IMR-90 (cell line): ENCODE measurements around the gene REXO1. TPM values are rescaled to one million over a fixed set of nuclear protein-coding genes. Genes with fewer than 3 reads are reported as not detected.

Experiments used
- ATAC-seq: fragments of 200-7000 bp; cut with Tn5 transposase; 2 replicates; pipeline ENCODE4 v1.9.1; 2020; ENCODE audit warnings: low read depth, mild to moderate bottlenecking, moderate library complexity
- BruUV-seq: library from RNA; stranded (reverse); fragments of 400-500 nt; replicated peaks from 2 replicates; lab custom pipeline; 2021; lab: Mats Ljungman, UMichigan
- CTCF ChIA-PET: fragments of 300-600 bp; formaldehyde crosslinking; extraction: SDS; loops from one replicate; lab custom pipeline; 2021; ENCODE audit warnings: antibody characterized with exemption; lab: Yijun Ruan, JAX
- POLR2A ChIA-PET: fragments of 300-600 bp; sonication (Branson Sonifier 250); formaldehyde crosslinking; loops from one replicate; lab custom pipeline; 2022; ENCODE audit warnings: antibody characterized with exemption; ENCODE audit not compliant: unreplicated experiment; lab: Charles Lee
- DNase-seq: peaks from one replicate; pipeline ENCODE4 v3.0.0; 2013
- H2AFZ ChIP-seq: replicated peaks from 2 replicates; pipeline ENCODE3; 2013; ENCODE audit warnings: low read length, mild to moderate bottlenecking; ENCODE audit not compliant: poor library complexity
- H2AK5ac ChIP-seq: 2 replicates; pipeline ENCODE4 v1.6.1; 2013; ENCODE audit warnings: low read depth, low read length, inconsistent platforms
- H2AK9ac ChIP-seq: replicated peaks from 2 replicates; pipeline ENCODE3; 2013; ENCODE audit warnings: mild to moderate bottlenecking, low read depth, low read length, moderate library complexity; ENCODE audit not compliant: poor library complexity
- H2BK120ac ChIP-seq: 2 replicates; pipeline ENCODE4 v1.6.1; 2013; ENCODE audit warnings: low read depth, low read length, inconsistent platforms
- H2BK15ac ChIP-seq: 3 replicates; pipeline ENCODE4 v1.6.1; 2013; ENCODE audit warnings: low read depth, low read length, inconsistent platforms
- H2BK20ac ChIP-seq: 2 replicates; pipeline ENCODE4 v1.6.1; 2013; ENCODE audit warnings: low read depth, mild to moderate bottlenecking, inconsistent platforms, low read length, moderate library complexity
- H2BK5ac ChIP-seq: 2 replicates; pipeline ENCODE4 v1.6.1; 2013; ENCODE audit warnings: mild to moderate bottlenecking, low read depth, low read length, inconsistent platforms; ENCODE audit not compliant: poor library complexity, severe bottlenecking
- H3K14ac ChIP-seq: replicated peaks from 2 replicates; pipeline ENCODE4 v1.6.1; 2013; ENCODE audit warnings: low read depth, low read length, inconsistent platforms
- H3K18ac ChIP-seq: 2 replicates; pipeline ENCODE4 v1.6.1; 2013; ENCODE audit warnings: low read depth, low read length, control low read depth
- H3K23ac ChIP-seq: 2 replicates; pipeline ENCODE4 v1.6.1; 2013; ENCODE audit warnings: low read depth, low read length, inconsistent platforms
- H3K27ac ChIP-seq: 2 replicates; pipeline ENCODE4 v1.5.1; 2013; ENCODE audit warnings: mild to moderate bottlenecking, control low read depth, low read length; ENCODE audit not compliant: insufficient read depth
- H3K27me3 ChIP-seq: 2 replicates; pipeline ENCODE4 v1.6.1; 2013; ENCODE audit warnings: low read length; ENCODE audit not compliant: control insufficient read depth, insufficient read depth
- H3K36me3 ChIP-seq: 2 replicates; pipeline ENCODE4 v1.6.1; 2013; ENCODE audit warnings: low read length, mixed read lengths; ENCODE audit not compliant: control insufficient read depth, insufficient read depth
- H3K4ac ChIP-seq: 2 replicates; pipeline ENCODE4 v1.6.1; 2013; ENCODE audit warnings: low read depth, low read length, inconsistent platforms
- H3K4me1 ChIP-seq: 2 replicates; pipeline ENCODE4 v1.6.1; 2013; ENCODE audit warnings: low read length, mixed read lengths; ENCODE audit not compliant: control insufficient read depth, insufficient read depth
- H3K4me2 ChIP-seq: 2 replicates; pipeline ENCODE4 v1.6.1; 2013; ENCODE audit warnings: low read depth, mild to moderate bottlenecking, control low read depth, low read length, moderate library complexity
- H3K4me3 ChIP-seq: 2 replicates; pipeline ENCODE4 v1.5.1; 2013; ENCODE audit warnings: low read depth, mild to moderate bottlenecking, control low read depth, low read length, moderate library complexity; ENCODE audit not compliant: insufficient read depth
- H3K56ac ChIP-seq: 2 replicates; pipeline ENCODE4 v1.6.1; 2013; ENCODE audit warnings: low read length, inconsistent platforms; ENCODE audit not compliant: insufficient read depth; ENCODE audit errors: extremely low read depth
- H3K79me1 ChIP-seq, 2 experiments: 2 replicates each; pipeline ENCODE4 v1.6.1; 2013; ENCODE audit warnings: low read length in 2 of 2, inconsistent platforms in 1 of 2, low read depth in 1 of 2
- H3K9ac ChIP-seq: 2 replicates; pipeline ENCODE4 v1.6.1; 2013; ENCODE audit warnings: low read depth, low read length, control low read depth
- H3K9me1 ChIP-seq: 2 replicates; pipeline ENCODE4 v1.6.1; 2013; ENCODE audit warnings: low read length, inconsistent platforms; ENCODE audit not compliant: insufficient read depth
- H3K9me3 ChIP-seq: 2 replicates; pipeline ENCODE4 v1.6.1; 2013; ENCODE audit warnings: low read length; ENCODE audit not compliant: control insufficient read depth, insufficient read depth
- H4K20me1 ChIP-seq: 2 replicates; pipeline ENCODE4 v1.6.1; 2013; ENCODE audit warnings: low read length, inconsistent platforms; ENCODE audit not compliant: insufficient read depth
- H4K5ac ChIP-seq: 2 replicates; pipeline ENCODE4 v1.6.1; 2013; ENCODE audit warnings: mild to moderate bottlenecking, low read depth, low read length, control low read depth
- H4K8ac ChIP-seq, 2 experiments: 2 replicates each; pipeline ENCODE4 v1.6.1; 2013; ENCODE audit warnings: low read depth in 2 of 2, low read length in 2 of 2, control low read depth in 1 of 2, inconsistent platforms in 1 of 2
- H4K91ac ChIP-seq: 2 replicates; pipeline ENCODE4 v1.6.1; 2013; ENCODE audit warnings: low read depth, low read length, inconsistent platforms; ENCODE audit not compliant: insufficient read depth
- CEBPB ChIP-seq: IDR thresholded peaks from 2 replicates; pipeline ENCODE4 v1.6.1; 2012; ENCODE audit warnings: low read depth, low read length, improper control_type of control experiment
- CTCF ChIP-seq: conservative IDR thresholded peaks from 2 replicates; pipeline ENCODE4 v1.5.1; 2012; ENCODE audit warnings: mild to moderate bottlenecking, low read depth, low read length, improper control_type of control experiment
- ELK1 ChIP-seq: fragments of 150-350 bp; IDR thresholded peaks from 2 replicates; pipeline ENCODE4 v1.6.1; 2016; ENCODE audit warnings: low read depth, mild to moderate bottlenecking, low read length, moderate library complexity, borderline replicate concordance
- MAZ ChIP-seq: IDR thresholded peaks from 2 replicates; pipeline ENCODE4 v1.6.1; 2012; ENCODE audit warnings: low read depth, mild to moderate bottlenecking, low read length, improper control_type of control experiment, moderate library complexity, borderline replicate concordance
- POLR2A ChIP-seq: IDR thresholded peaks from 2 replicates; pipeline ENCODE4 v1.6.1; 2012; ENCODE audit warnings: mild to moderate bottlenecking, low read depth, low read length
- WGBS, 2 experiments: methylation state at CpG; one replicate each; pipeline versions ENCODE4 v1.1.5 to v1.1.7; 2013; ENCODE audit warnings: missing lambda C conversion rate in 2 of 2; ENCODE audit not compliant: insufficient read length in 1 of 2; ENCODE audit errors: extremely low coverage in 2 of 2; 5-methylcytosine and 5-hydroxymethylcytosine counted together
- dilution Hi-C: fragments of 300-500 bp; cut with HindIII; formaldehyde crosslinking; loops from one replicate; pipeline ENCODE4 v1.14.3; 2018; ENCODE audit warnings: low sequenced_read_pairs; ENCODE audit not compliant: unreplicated experiment
- in situ Hi-C: fragments of 300-500 bp; cut with MboI; formaldehyde crosslinking; loops from 3 replicates; pipeline ENCODE4 v1.14.3; 2019; ENCODE audit warnings: low sequenced_read_pairs, inconsistent platforms, mixed read lengths
- intact Hi-C: fragments of 100-400 bp; cut with micrococcal nuclease; formaldehyde crosslinking; loops from 2 replicates; pipeline ENCODE4 v1.10.0; 2022
- polyA plus RNA-seq, 3 experiments: library from polyadenylated mRNA; depleted of rRNA; stranded (reverse); fragments of >200 nt; gene quantifications; 2 replicates each; pipeline ENCODE4 v1.2.3, GENCODE V29; 2012; ENCODE audit warnings: low replicate concordance in 1 of 3
- total RNA-seq: library from RNA; depleted of rRNA; stranded (reverse); fragments of >200 nt; gene quantifications from 2 replicates; pipeline ENCODE4 v1.2.3, GENCODE V29; 2012

Gene REXO1
- total and polyA plus RNA-seq, 2 of the 4 experiments (the other 2 are of a cell fraction) = 1.4 to 63.7 TPM

GRCh38 chr19:1829958-1830357 is 18.3 kb downstream of the REXO1 start:
- Histone ChIP-seq H2BK20ac (no peak overlapping the region), H2BK120ac (no peak overlapping the region), H3K4me1 (peaks cover 4% of the 10 kb centered on the region; the same call in 1 of the 2 replicates), H2AFZ (no peak overlapping the region), H3K36me3 (peaks cover 10% of the 10 kb centered on the region; the same call in 1 of the 2 replicates), H3K18ac (no peak overlapping the region), H3K27ac (no peak overlapping the region), H4K8ac (no peak overlapping the region), H3K56ac (no peak overlapping the region), H4K5ac (no peak overlapping the region), H2AK9ac (no peak overlapping the region), H3K4ac (no peak overlapping the region), H3K9me3 (no peaks in the 10 kb centered on the region), H2AK5ac (no peak overlapping the region), H2BK5ac (no peak overlapping the region), H3K4me3 (no peak overlapping the region), H3K9me1 (no peaks in the 10 kb centered on the region), H3K27me3 (no peaks in the 10 kb centered on the region), H3K23ac (no peak overlapping the region), H2BK15ac (no peak overlapping the region), H3K4me2 (no peak overlapping the region), H4K20me1 (peaks cover 59% of the 10 kb centered on the region), H3K14ac (no peak overlapping the region), H4K91ac (no peak overlapping the region), H3K9ac (no peak overlapping the region), H3K79me1 (peaks cover 11 to 55% of the 10 kb centered on the region in 2 experiments)
- no CpG with 5 or more reads among the region's 11 CpGs for WGBS, 2 experiments
- dilution Hi-C loops = no loop called here
- BruUV-seq = no TSS peak
- intact Hi-C loops = no loop called here
- TF ChIP-seq CEBPB = no peak
- no peak for TF ChIP-seq MAZ
- no peak for TF ChIP-seq POLR2A
- no peak for TF ChIP-seq CTCF
- TF ChIP-seq ELK1 = no peak
- ATAC-seq (no peak), DNase-seq (no peak)
- ChIA-PET POLR2A (no interaction called here), CTCF (no interaction called here)
- in situ Hi-C loops = no loop called here
